Ishikawa (cell line): ENCODE results near the gene MS4A12.

ENCODE experiments used
- CEBPB ChIP-seq: IDR thresholded peaks from 2 replicates; pipeline ENCODE4 v1.6.1; 2012
- CREB1 ChIP-seq: IDR thresholded peaks from 2 replicates; pipeline ENCODE4 v1.6.1; 2012; ENCODE audit warnings: low read depth
- EGR1 ChIP-seq: IDR thresholded peaks from 2 replicates; pipeline ENCODE4 v1.6.1; 2012
- EP300 ChIP-seq: IDR thresholded peaks from 2 replicates; pipeline ENCODE4 v1.6.1; 2012; ENCODE audit warnings: borderline replicate concordance
- FOXM1 ChIP-seq: IDR thresholded peaks from 2 replicates; pipeline ENCODE4 v1.6.1; 2012; ENCODE audit warnings: low read depth, borderline replicate concordance
- NFIC ChIP-seq: IDR thresholded peaks from 2 replicates; pipeline ENCODE4 v1.6.1; 2012
- RAD21 ChIP-seq: IDR thresholded peaks from 2 replicates; pipeline ENCODE4 v1.6.1; 2012; ENCODE audit warnings: low read depth
- REST ChIP-seq: IDR thresholded peaks from 2 replicates; pipeline ENCODE4 v1.6.1; 2012; ENCODE audit warnings: low read depth, mild to moderate bottlenecking
- TAF1 ChIP-seq: IDR thresholded peaks from 2 replicates; pipeline ENCODE4 v1.6.1; 2012; ENCODE audit warnings: low read depth, mild to moderate bottlenecking
- TCF12 ChIP-seq: IDR thresholded peaks from 2 replicates; pipeline ENCODE4 v1.6.1; 2012; ENCODE audit warnings: low read depth
- TEAD4 ChIP-seq: IDR thresholded peaks from 2 replicates; pipeline ENCODE4 v1.6.1; 2012
- USF1 ChIP-seq: IDR thresholded peaks from 2 replicates; pipeline ENCODE4 v1.6.1; 2012
- YY1 ChIP-seq: IDR thresholded peaks from 2 replicates; pipeline ENCODE4 v1.6.1; 2012; ENCODE audit warnings: low read depth
- ZBTB7A ChIP-seq: IDR thresholded peaks from 2 replicates; pipeline ENCODE4 v1.6.1; 2012; ENCODE audit warnings: low read depth
- TF ChIP-seq, protein P1 (sequence below): IDR thresholded peaks from 2 replicates; pipeline ENCODE4 v1.6.1; 2012

Gene MS4A12

GRCh38 chr11:60512651-60513225 is 20.2 kb downstream of the MS4A12 start:
- TF ChIP-seq YY1: no peak
- TF ChIP-seq EGR1: no peak
- TF ChIP-seq FOXM1: no peak
- TF ChIP-seq USF1: no peak
- TF ChIP-seq, protein P1, sequence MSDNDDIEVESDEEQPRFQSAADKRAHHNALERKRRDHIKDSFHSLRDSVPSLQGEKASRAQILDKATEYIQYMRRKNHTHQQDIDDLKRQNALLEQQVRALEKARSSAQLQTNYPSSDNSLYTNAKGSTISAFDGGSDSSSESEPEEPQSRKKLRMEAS: no peak
- no peak for TF ChIP-seq CEBPB
- TF ChIP-seq ZBTB7A: no peak
- no peak for TF ChIP-seq EP300
- no peak for TF ChIP-seq TAF1
- no peak for TF ChIP-seq TCF12
- no peak for TF ChIP-seq NFIC
- TF ChIP-seq CREB1: no peak
- no peak for TF ChIP-seq REST
- TF ChIP-seq TEAD4: no peak

DNA sequence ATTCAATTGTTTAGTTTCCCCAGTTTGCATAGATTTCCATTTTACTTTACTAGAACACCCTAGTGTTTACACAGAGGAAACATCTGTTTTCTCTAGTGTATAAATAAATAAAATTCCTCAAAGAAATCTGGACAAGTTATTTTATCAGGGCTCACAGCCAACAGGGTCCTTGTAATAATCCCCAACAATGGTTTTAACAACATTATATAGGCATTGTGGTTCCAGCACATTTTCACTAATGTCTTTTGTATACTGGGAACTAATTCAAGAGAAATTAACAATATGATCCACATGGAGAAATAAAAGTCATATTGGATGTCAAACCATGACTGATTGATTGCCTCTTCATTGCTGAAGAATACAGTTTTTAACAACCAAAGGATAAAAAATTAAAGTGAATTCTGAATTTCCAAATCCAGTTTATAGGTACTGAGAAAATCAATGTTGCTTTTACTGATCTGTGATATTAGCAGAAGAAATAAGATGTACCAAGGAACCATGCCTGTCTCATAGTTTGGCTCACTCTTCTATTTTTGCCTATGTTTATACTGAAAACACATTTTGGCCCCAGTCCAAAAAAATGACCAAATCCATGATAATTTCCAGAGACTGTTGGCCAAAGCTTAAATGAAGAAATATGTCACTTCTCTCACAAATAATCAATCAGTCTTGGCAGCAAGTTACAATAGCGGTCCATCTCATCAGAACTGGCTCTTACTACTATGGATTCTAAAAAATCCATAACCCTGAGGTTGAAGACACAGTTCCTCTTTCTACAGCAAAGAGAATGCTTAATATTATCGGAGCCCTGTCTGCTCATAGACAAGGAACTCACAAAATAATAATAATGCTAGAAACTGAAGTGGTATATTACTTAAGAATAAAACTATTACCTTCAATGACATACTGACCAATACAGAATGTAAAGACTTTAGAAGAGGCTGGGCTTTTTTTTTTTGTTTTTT is 21.2 kb downstream of the MS4A12 start:
- TF ChIP-seq EP300 (no peak), CEBPB (no peak), REST (no peak), TCF12 (no peak), EGR1 (no peak), RAD21 (no peak), ZBTB7A (no peak), TEAD4 (no peak), CREB1 (no peak), TAF1 (no peak), NFIC (no peak), USF1 (no peak), FOXM1 (no peak), YY1 (no peak)
- TF ChIP-seq, protein P1: no peak

DNA sequence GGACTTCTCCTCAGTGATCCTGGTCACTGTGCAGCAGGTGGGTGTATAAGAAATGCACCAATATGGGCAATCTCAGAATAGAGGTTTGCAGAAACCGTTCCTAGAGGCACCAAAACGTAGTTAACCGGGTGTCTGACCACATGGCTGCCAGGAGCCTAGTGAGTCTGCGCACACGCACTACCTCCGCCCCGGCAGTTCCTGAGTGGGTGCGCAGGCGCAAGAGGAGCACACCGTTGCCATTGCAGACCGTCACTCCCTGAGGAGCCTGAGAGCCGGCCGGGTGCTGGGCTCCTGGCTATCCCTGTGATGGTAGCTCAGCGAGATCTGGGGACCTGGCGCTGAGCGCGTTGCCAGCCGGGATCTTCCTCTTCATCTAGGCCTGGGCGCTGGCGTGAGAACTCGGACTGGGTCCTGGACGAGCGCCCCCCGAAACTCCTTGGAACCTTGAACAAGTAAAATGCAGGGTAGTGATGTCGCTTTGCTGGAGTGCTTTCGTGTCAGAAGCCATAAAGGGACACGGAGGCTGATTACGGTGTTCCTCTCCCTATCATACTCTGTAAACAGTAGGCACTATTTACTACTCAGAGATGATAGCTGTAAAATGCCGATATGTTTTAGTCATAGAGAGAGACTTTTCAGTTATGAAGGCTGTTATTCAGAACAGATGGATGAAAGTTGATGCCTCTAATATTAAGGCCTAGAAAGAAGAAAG is 22.7 kb downstream of the MS4A12 start, which contains the start of gene MS4A13:
Gene MS4A13, plus strand, starts transcription at position 249 of the 712 bp plus-strand sequence. CDS start 2,692 bp downstream, outside the sequence.
- TF ChIP-seq CEBPB: no peak
- no peak for TF ChIP-seq TCF12
- TF ChIP-seq USF1: no peak
- TF ChIP-seq FOXM1: no peak
- TF ChIP-seq, protein P1: no peak
- no peak for TF ChIP-seq TEAD4
- TF ChIP-seq ZBTB7A: no peak
- no peak for TF ChIP-seq NFIC
- TF ChIP-seq YY1: no peak
- no peak for TF ChIP-seq EGR1
- TF ChIP-seq REST: no peak
- TF ChIP-seq CREB1: no peak
- no peak for TF ChIP-seq EP300
- TF ChIP-seq TAF1: no peak
- no peak for TF ChIP-seq RAD21
